Parietal lobe (tissue), 2 donors: ENCODE measurements around the gene HES2. TPM values are rescaled to one million over a fixed set of nuclear protein-coding genes. Genes with fewer than 3 reads are reported as not detected.

ENCODE experiments used
- small RNA-seq: library from RNA; depleted of rRNA; stranded (forward); fragments of <200 nt; gene quantifications from one replicate; pipeline ENCODE3, GENCODE V24; 2014; ENCODE audit warnings: low replicate concordance
- total RNA-seq: library from RNA; depleted of rRNA; stranded (reverse); fragments of >200 nt; gene quantifications from one replicate; pipeline ENCODE4 v1.2.3, GENCODE V29; 2014

Gene HES2
- total RNA-seq, result not detected

GRCh38 chr1:6419804-6420453 lies at the start of gene HES2:
TSS of gene HES2 (minus strand) at chr1:6419919. CDS start at chr1:6419820, 99 bp downstream.

GRCh38 chr1:6466023-6466422 lies 46.3 kb upstream of the HES2 start, which contains the start of gene TNFRSF25:
TSS of gene TNFRSF25 (minus strand) at chr1:6466173. CDS start at chr1:6466107, 66 bp downstream.

GRCh38 chr1:6424619-6425593 lies 5.2 kb upstream of the HES2 start, which contains the start of gene ESPN:
TSS of gene ESPN (plus strand) at chr1:6424776. CDS start at chr1:6424956, 180 bp downstream.

GRCh38 chr1:6393400-6394187 lies 26.1 kb downstream of the HES2 start, which contains the start of gene ACOT7:
TSS of gene ACOT7 (minus strand) at chr1:6393767. CDS start at chr1:6393399, 368 bp downstream.

Small RNA genes within 50 kb of the gene (small RNA-seq; reads per million reads assigned to genes)
- gene MIR4252, result not detected

Other genes starting within 250 kb of the HES2 start
- 52.6 TPM for gene CHD5, start 239.6 kb downstream of the HES2 start, total RNA-seq
- gene RPL22, start 220.3 kb downstream of the HES2 start, total RNA-seq, result 255 TPM
- gene RNF207, start 213.8 kb downstream of the HES2 start, total RNA-seq, result 16.0 TPM
- 19.4 TPM for gene ICMT, start 184.0 kb downstream of the HES2 start, total RNA-seq
- gene HES3, start 175.7 kb downstream of the HES2 start, total RNA-seq, result not detected
- 27.2 TPM for gene GPR153, start 158.8 kb downstream of the HES2 start, total RNA-seq
- gene ACOT7, start 26.2 kb downstream of the HES2 start, total RNA-seq, result 51.3 TPM
- under 0.01 TPM for gene ESPN, start 4.9 kb upstream of the HES2 start, total RNA-seq
- gene TNFRSF25, start 46.3 kb upstream of the HES2 start, total RNA-seq, result 34.1 TPM
- gene PLEKHG5, start 71.7 kb upstream of the HES2 start, total RNA-seq, result 56.7 TPM
- 52.9 TPM for gene NOL9, start 134.6 kb upstream of the HES2 start, total RNA-seq
- gene TAS1R1, start 135.4 kb upstream of the HES2 start, total RNA-seq, result not detected
- gene ZBTB48, start 160.1 kb upstream of the HES2 start, total RNA-seq, result 19.4 TPM
- gene KLHL21, start 182.9 kb upstream of the HES2 start, total RNA-seq, result 9.1 TPM
- gene PHF13, start 193.8 kb upstream of the HES2 start, total RNA-seq, result 13.8 TPM
- 29.7 TPM for gene THAP3, start 204.9 kb upstream of the HES2 start, total RNA-seq